ENCODE measurements around the gene ZDHHC20. TPM values are rescaled to one million over a fixed set of nuclear protein-coding genes. Genes with fewer than 3 reads are reported as not detected.

Gene ZDHHC20
- total RNA-seq, 4 donors from 2014 or later = 65.5 to 128 (median 84.4) TPM

GRCh38 chr13:21450936-21451335 is 8.2 kb downstream of the ZDHHC20 start:
- DNase-seq (ENCODE audit: low spot score in 2 of 2) = no peak
- WGBS, 2 donors = 67 to 75% methylated on average over 3 of the region's 3 CpGs
- no peak overlapping the region for H3K4me3 ChIP-seq (ENCODE audit: low read depth, poor library complexity, severe bottlenecking)
- intact Hi-C loops (cut with DNase I; ENCODE audit: low total_unique reads) = no loop called here
- TF ChIP-seq POLR2A (IDR thresholded peaks at IDR 0.05) = no peak
- no peak for TF ChIP-seq CTCF (IDR thresholded peaks at IDR 0.05)

- 94 to 95% methylated on average over 2 of the region's 2 CpGs for WGBS, 2 donors
- DNase-seq (ENCODE audit: low spot score in 2 of 2) = no peak
- no peak overlapping the region for H3K4me3 ChIP-seq (ENCODE audit: low read depth, poor library complexity, severe bottlenecking)
- TF ChIP-seq CTCF (IDR thresholded peaks at IDR 0.05) (no peak), POLR2A (IDR thresholded peaks at IDR 0.05) (no peak)
- intact Hi-C loops (cut with DNase I; ENCODE audit: low total_unique reads) = no loop called here
Measured at GRCh38 chr13:21446656-21447055, 12.4 kb downstream of the ZDHHC20 start.

DNA sequence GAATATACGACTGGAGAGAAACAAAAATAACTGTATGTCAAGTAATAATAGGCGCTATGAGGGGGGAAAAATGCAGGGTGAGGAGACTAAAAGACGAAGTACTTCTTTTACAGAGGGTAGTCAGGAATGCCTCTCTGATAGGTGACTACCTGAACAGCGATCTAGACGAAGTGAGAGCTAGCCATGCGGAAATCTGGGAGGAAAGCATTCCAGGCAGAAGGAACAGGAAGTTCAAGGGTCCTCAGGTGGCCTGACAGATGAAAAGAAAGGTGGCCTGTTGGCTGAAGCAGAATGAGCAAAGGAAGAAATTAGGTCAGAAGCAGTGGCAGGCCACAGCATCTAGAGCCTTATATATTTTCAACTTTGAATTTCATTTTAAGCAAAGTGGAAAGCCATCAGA is 13.3 kb downstream of the ZDHHC20 start:
- WGBS, 2 donors = 88 to 89% methylated on average over 6 of the region's 6 CpGs
- DNase-seq (ENCODE audit: low spot score in 2 of 2) = no peak
- no peak overlapping the region for H3K4me3 ChIP-seq (ENCODE audit: low read depth, poor library complexity, severe bottlenecking)
- no peak for TF ChIP-seq CTCF (IDR thresholded peaks at IDR 0.05)
- no peak for TF ChIP-seq POLR2A (IDR thresholded peaks at IDR 0.05)
- intact Hi-C loops (cut with DNase I; ENCODE audit: low total_unique reads) = no loop called here

- intact Hi-C loops (cut with DNase I; ENCODE audit: low total_unique reads) = no loop called here
- TF ChIP-seq POLR2A (IDR thresholded peaks at IDR 0.05) = no peak
- TF ChIP-seq CTCF (IDR thresholded peaks at IDR 0.05) = no peak
- 84 to 100% methylated on average over 1 of the region's 1 CpG for WGBS, 2 donors
- H3K4me3 ChIP-seq (ENCODE audit: low read depth, poor library complexity, severe bottlenecking) = no peak overlapping the region
- DNase-seq (ENCODE audit: low spot score in 2 of 2) = no peak
Measured at GRCh38 chr13:21443171-21443570, 15.9 kb downstream of the ZDHHC20 start.

DNA sequence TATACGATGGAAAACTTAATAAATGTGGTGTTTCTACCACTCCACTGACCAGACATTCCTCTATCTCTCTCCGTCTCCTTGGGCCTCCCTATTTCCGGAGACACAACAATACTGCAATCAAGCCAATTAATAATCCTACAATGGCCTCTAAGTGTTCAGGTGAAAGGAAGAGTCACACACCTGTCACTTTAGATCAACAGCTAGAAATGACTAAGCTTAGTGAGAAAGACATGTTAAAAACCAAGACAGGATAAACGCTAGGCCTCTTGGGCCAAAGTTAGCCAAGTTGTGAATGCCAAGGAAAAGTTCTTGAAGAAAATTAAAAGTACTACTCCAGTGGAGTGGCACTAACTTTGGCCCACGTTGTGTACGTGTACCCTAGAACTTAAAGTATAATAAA is 22.5 kb downstream of the ZDHHC20 start:
- WGBS, 2 donors = 89 to 95% methylated on average over 6 of the region's 6 CpGs
- no peak overlapping the region for H3K4me3 ChIP-seq (ENCODE audit: low read depth, poor library complexity, severe bottlenecking)
- intact Hi-C loops (cut with DNase I; ENCODE audit: low total_unique reads) = no loop called here

More for the DNA sequence above, 22.5 kb downstream of the ZDHHC20 start:
- TF ChIP-seq CTCF (IDR thresholded peaks at IDR 0.05) (no peak), POLR2A (IDR thresholded peaks at IDR 0.05) (no peak)
- DNase-seq (ENCODE audit: low spot score in 2 of 2) = no peak

Measured in lower leg skin (tissue), 4 donors.